GM06990 (cell line): Measurements from ENCODE around the gene C1QTNF5.

Source experiments
- DNase-seq: peaks from one replicate; pipeline ENCODE4 v3.0.0-alpha.2; 2011; ENCODE audit not compliant: insufficient read length; ENCODE audit errors: extremely low read depth
- H3K27me3 ChIP-seq: replicated peaks from 2 replicates; pipeline ENCODE4 v1.6.0; 2011; ENCODE audit warnings: low read length; ENCODE audit not compliant: control insufficient read depth, insufficient read depth
- H3K36me3 ChIP-seq: 2 replicates; pipeline ENCODE4 v1.5.1; 2011; ENCODE audit warnings: low read length; ENCODE audit not compliant: control insufficient read depth, insufficient read depth
- H3K4me3 ChIP-seq: replicated peaks from 2 replicates; pipeline ENCODE4 v1.5.1; 2011; ENCODE audit warnings: low read depth, mild to moderate bottlenecking, control low read depth, low read length
- CTCF ChIP-seq: IDR thresholded peaks from 2 replicates; pipeline ENCODE4 v1.5.1; 2011; ENCODE audit warnings: low read length, control low read depth, mild to moderate bottlenecking, inconsistent platforms; ENCODE audit not compliant: insufficient read depth, poor library complexity, severe bottlenecking

C1QTNF5 gene

DNA sequence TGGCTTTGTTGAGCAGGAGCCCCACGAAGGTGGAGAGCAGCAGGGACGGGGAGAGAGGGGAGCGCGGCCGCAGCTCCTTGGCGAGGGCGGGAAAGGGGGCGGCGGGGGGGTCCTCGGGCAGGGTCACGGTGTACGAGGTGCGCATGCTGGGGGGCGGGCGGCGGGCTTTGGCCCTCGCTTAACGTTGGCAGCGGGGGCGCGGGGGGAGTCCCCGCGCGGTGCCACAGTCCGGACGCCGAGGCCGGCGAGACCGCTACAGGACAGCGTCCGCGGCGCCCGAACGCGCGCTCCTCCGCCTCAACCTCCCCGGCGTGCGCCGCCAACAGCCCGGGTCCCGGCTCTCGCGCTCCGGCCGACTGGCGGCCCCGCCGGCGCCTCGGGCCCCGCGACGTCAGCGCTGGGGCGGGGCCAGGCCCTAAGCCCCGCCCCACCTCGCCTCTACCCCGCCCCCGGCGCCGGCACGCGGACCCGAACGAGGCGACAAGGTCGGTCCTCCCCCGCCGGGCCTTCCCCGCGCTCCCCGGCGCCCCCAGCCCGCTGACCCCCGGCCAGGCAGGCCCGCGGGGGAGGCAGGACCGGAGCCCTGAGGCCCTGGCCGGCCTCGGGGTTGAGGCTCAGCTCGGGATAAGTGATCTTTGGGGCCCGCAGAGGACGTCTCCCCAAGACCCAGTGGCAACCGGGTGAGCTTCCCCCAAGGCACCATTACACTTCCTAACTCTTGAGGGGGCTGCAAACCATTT lies 23.3 kb upstream of the C1QTNF5 start:
- TF ChIP-seq CTCF: no peak
- H3K4me3 ChIP-seq: peak overlapping the region; percentile 37

DNA sequence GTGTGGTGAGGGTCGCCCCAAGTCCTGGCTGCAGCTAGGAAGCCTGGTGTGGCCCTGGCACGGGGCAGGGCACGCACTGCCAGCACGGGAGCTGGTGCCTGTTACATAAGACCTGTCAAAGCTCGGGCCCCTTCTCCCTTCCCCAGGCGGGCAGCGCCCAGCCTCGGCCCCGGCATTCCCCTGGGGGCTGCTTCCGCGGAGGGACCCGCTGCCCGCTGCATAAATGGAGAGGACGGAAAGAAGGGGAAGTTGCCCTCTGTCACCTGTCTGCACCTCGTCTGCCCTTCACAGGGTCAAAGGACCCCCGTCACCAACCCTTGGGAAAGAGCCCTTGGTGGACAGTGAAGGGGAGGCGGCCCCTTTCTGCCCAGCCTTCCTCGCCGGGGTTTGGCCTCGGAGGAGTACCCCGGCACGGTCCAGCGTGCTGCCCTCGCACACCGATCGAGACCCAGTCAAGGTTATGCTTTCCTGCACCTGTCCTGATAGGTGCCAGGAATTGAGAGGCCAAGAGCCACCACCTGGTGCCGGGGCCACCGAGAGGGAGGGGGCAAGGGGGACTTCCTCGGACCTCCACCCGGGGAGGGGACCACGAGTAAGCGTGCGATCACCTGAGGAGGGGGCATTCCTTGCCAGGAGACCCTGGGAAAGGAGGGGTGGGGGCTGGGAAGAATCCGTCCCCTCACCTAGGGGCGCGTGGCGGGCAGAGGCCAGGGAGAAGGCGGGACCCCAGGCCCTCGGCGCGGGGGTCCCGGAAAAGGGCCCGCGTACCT lies 22.6 kb upstream of the C1QTNF5 start:
- H3K4me3 ChIP-seq: peak overlapping the region; percentile 37
- H3K27me3 ChIP-seq: peaks cover 2% of the 10 kb centered on the region; the same call in 1 of the 2 replicates
- no peaks in the 10 kb centered on the region for H3K36me3 ChIP-seq
- no peak for TF ChIP-seq CTCF
- DNase-seq: no peak

More for the DNA sequence above, 23.3 kb upstream of the C1QTNF5 start:
- Histone ChIP-seq H3K36me3 (no peaks in the 10 kb centered on the region), H3K27me3 (peaks cover 2% of the 10 kb centered on the region; the same call in 1 of the 2 replicates)
- peak; percentile 70 for DNase-seq

- TF ChIP-seq CTCF: no peak
- H3K27me3 ChIP-seq: peaks cover 2% of the 10 kb centered on the region; the same call in 1 of the 2 replicates
- H3K4me3 ChIP-seq: no peak overlapping the region
- no peaks in the 10 kb centered on the region for H3K36me3 ChIP-seq
- DNase-seq: no peak
Measured at GRCh38 chr11:119362741-119363080, 22.0 kb upstream of the C1QTNF5 start.

DNA sequence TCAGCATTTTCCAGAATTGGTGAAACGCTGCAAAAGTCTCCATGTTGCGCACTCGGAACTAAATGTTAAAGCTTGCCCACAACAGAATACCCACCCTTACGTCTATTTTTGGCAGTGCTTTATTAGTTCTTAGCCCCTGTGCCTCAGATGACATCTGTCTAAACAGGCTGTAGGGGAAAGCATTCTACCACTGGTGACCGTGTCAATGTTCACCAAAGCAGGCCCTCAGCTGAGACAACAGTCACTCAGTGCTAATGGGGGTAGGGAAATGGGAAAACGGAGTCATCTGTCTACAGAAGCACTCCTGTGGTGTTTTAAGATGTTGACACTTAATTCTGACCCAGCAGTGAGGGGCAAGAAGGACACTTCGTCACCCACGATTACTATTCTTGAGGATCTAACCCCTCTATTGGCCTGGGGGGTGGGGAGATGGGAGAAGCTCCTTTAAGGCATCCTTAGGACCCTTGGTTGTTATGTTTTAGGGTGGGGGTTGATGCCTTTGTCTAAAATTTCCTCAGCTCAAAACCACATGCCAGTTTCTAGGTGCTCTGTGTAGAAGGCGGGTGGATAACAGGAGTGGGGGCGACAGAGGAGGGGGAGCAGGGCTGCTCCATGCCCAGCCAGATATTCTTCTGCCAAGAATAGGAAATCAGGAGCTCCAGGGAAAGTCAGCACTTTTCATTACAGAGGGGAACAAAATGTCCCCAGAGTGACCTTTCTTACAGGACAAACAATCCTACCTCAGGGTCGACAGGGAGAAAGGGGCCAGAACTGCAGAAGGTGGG lies 21.4 kb upstream of the C1QTNF5 start:
- no peaks in the 10 kb centered on the region for H3K36me3 ChIP-seq
- H3K4me3 ChIP-seq: no peak overlapping the region
- no peak for DNase-seq
- peaks cover 2% of the 10 kb centered on the region; the same call in 1 of the 2 replicates for H3K27me3 ChIP-seq
- TF ChIP-seq CTCF: no peak

DNA sequence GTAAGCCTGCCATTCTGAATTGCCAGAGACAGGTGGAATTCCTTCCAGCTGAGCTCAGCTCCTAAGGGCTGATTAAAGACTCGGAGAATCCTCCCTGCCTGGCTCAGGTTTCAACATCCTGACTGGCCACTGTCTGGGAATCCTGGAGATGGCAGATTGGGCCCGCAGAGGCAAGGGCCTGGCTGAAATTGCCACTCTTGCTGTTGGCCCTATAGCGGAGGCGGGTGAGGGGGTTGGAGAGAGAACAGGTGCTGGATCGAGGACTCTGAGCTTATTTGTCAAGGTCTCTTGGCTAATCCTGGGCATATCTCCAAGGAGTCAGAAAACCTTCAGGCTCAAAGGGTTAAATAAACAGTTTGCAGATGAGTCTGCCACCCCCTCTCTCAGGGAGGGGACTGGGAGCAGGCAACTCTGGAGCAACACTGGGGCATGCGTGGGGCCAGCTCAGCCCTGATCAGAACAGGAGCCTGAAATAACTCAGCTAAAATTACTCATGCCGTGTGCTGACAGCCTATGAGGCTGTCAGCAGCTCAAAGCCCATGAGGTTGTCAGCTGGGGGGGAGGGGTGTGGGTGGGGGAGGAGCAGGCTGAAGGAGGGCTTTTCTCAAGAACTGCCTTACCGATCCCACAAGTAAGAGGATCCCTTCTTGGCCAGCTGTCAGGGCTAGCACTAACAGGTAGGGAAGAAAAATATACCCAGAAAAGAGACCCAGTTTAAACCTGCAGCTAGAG lies 20.5 kb upstream of the C1QTNF5 start:
- DNase-seq: peak; percentile 63
- H3K36me3 ChIP-seq: no peaks in the 10 kb centered on the region
- TF ChIP-seq CTCF: no peak
- H3K27me3 ChIP-seq: peaks cover 2% of the 10 kb centered on the region; the same call in 1 of the 2 replicates
- no peak overlapping the region for H3K4me3 ChIP-seq
